Measurements from ENCODE around the gene CHRNB1.

CHRNB1 gene

GRCh38 chr17:7444682-7445618 lies at the start of gene CHRNB1:
CHRNB1 (plus strand) TSS chr17:7445061; CDS start chr17:7445128, 67 bp downstream.
- DNase-seq = peak in 3 of 6 experiments; percentile 10 to 24 (median 13)

GRCh38 chr17:7396147-7396546 lies 48.7 kb upstream of the CHRNB1 start:
- no peak for DNase-seq

GRCh38 chr17:7398612-7399011 lies 46.2 kb upstream of the CHRNB1 start:
- DNase-seq = no peak

- DNase-seq = peak in 5 of 6 experiments; percentile 13 to 53 (median 32)
Observed at GRCh38 chr17:7403043-7403726, 41.7 kb upstream of the CHRNB1 start.

- no peak for DNase-seq
Observed at GRCh38 chr17:7403727-7403976, 41.2 kb upstream of the CHRNB1 start.

- DNase-seq = peak; percentile 92 to 99 (median 96)
Observed at GRCh38 chr17:7403977-7404736, 40.7 kb upstream of the CHRNB1 start, which contains the start of gene TMEM256. TMEM256 (minus strand) TSS chr17:7404097; CDS start chr17:7404084, 13 bp downstream.

GRCh38 chr17:7404737-7405349 lies 40.0 kb upstream of the CHRNB1 start:
- peak in 4 of 6 experiments; percentile 69 to 90 (median 76) for DNase-seq

GRCh38 chr17:7405350-7406234 lies 39.3 kb upstream of the CHRNB1 start:
- DNase-seq = peak in 1 of 6 experiments; percentile 12

- peak in 2 of 6 experiments; percentile 7 to 36 for DNase-seq
Observed at GRCh38 chr17:7406235-7406825, 38.5 kb upstream of the CHRNB1 start.

GRCh38 chr17:7407082-7407481 lies 37.8 kb upstream of the CHRNB1 start:
- no peak for DNase-seq

- no peak for DNase-seq
Observed at GRCh38 chr17:7407485-7408251, 37.2 kb upstream of the CHRNB1 start, which contains the start of gene NLGN2. NLGN2 (plus strand) TSS chr17:7407845; CDS start chr17:7408256, 411 bp downstream.

- peak in 5 of 6 experiments; percentile 9 to 40 (median 25) for DNase-seq
Observed at GRCh38 chr17:7408252-7408727, 36.6 kb upstream of the CHRNB1 start.

GRCh38 chr17:7408863-7409262 lies 36.0 kb upstream of the CHRNB1 start:
- DNase-seq = no peak

- DNase-seq = no peak
Observed at GRCh38 chr17:7409716-7410115, 35.1 kb upstream of the CHRNB1 start.

- no peak for DNase-seq
Observed at GRCh38 chr17:7410634-7411426, 34.0 kb upstream of the CHRNB1 start.

- no peak for DNase-seq
Observed at GRCh38 chr17:7411427-7411750, 33.5 kb upstream of the CHRNB1 start.

- no peak for DNase-seq
Observed at GRCh38 chr17:7413346-7413985, 31.4 kb upstream of the CHRNB1 start.

GRCh38 chr17:7414837-7415236 lies 30.0 kb upstream of the CHRNB1 start:
- no peak for DNase-seq

GRCh38 chr17:7415784-7416183 lies 29.1 kb upstream of the CHRNB1 start:
- no peak for DNase-seq

Data from stimulated activated naive CD4-positive, alpha-beta T cell (primary cell).